ENCODE measurements around the gene UGT1A9.

UGT1A9 gene

DNA sequence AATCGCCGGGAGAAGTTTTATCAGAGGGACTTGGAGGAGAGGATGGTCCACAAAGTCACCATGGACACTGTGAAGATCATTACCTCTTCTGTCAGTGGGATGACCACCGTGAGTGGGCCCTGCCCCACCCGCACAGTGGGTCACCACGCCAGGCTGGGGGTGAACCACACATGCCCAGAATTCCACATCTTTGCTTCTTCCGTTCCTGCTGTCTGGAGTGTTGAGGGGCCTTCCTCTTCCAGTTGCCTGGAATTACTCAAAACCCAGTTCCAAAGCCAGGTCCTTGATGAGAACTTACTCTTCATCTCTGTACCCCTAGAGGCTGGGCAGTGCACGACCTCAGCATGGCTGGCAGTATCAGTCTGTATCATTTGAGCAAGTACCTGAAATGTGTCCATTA is 128.5 kb downstream of the UGT1A9 start:
- no peak for DNase-seq

DNA sequence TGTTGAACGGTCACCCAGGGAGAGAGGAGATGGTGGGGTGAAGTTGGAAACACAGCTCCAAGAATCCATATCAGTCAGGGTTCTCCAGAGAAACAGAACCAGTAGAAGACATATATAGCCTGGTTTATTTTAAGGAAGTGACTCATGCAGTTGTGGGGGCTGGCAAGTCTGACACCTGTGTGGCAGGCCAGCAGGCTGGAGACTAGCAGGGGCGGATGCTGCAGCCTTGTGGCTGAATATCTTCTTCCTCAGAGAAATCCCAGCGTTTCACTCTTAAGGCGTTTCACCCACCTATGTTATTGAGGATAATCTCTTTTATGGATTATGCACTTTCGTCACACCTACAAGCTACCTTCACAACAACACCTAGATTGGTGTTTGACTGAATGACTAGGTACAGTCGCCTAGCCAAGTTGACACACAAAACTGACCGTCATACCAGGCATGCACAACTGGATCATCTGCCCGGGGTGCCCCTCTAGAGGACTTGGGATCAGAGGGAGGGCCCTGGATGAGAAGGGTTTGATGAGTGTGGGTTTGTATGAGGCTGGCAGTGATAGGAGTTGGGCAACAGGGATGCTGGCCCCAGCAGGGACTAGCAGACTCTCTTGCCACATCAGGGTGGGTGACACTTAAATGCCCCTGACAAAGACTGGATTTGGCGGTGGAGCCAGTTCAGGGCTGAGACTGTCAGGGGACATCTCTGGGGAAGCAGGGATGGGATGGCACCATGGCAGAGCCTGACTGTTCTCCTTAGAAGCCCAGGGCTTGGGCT is 129.8 kb downstream of the UGT1A9 start:
- DNase-seq: no peak

DNA sequence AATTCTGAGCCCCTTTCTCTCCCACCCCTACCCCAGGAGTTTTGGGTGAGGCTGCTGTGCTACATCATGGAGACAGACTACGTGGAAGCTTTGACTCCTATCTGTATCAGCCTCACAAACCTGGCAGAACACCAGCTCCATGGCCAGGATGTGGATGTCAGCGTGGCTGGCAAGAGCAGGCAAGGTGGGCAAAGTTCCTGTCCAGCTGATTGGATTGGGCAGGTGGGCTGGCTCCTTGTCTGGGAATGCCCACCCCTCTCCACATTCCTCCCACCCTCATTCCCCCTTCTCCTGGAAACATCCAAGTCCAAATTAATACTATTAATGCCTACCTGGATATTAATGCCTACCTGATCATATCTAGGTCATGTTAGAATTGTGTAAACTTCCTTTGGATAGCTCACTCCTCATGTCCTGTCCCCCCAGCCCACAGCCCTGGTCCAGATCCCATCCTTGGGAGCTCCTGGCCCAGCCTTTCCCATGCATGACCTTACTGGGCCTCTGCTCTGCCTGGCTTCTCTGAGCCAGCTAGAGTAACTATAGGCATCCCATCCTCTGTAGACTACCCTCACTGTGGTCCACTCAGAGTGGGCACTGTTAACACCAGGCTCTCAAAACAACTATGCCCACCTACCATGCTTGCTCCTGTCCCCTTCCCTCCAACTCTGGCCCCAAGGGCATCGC is 130.6 kb downstream of the UGT1A9 start:
- no peak for DNase-seq

DNA sequence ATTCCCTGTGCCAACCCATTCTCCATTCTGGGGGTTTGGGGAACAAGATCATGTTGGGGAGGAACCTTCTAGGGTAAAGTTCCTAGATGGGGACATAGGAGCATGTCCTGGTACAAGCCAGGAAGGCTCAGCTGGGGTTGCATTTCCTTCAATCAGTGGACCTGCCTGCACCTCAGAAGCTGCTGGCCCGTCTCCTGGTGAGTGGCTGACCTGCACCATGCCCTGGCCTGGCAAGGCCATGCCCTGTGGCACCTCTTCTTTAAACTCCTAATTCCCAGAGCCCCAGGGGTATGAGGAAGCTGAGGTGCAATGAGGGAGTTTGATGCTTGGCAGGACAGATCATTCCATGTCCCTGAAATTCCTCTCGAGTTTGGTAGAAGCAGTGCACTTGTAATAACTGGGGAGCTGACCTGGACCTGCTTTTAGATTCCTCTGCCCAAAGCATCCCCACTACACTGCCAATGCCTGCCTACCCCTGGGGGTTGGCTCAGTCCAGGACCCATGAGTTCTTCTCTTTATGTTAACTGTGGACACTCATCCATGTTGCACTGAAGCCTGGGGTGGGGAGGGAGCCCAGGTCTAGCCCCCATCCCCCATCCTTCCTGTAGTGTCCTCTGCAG is 131.7 kb downstream of the UGT1A9 start:
- no peak for DNase-seq

DNA sequence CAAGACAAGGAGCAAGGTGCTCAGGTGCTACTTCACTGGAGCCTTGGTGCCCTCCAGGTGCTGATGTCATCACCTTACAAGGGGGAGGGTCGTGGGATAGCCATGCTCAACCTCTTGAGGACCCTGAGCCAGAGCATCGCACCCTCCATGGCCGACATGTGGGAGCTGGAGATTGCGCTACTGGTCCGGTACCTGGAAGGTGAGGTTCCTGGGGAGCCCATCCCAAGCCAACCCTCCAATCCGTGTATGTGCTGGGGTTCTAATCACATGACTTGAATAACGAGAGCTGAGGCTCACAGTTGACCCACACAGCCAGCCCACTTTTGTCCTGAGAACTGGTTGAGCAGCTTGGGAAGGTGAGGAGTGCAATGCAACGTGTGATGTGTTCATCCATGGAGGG is 132.3 kb downstream of the UGT1A9 start:
- DNase-seq: no peak

DNA sequence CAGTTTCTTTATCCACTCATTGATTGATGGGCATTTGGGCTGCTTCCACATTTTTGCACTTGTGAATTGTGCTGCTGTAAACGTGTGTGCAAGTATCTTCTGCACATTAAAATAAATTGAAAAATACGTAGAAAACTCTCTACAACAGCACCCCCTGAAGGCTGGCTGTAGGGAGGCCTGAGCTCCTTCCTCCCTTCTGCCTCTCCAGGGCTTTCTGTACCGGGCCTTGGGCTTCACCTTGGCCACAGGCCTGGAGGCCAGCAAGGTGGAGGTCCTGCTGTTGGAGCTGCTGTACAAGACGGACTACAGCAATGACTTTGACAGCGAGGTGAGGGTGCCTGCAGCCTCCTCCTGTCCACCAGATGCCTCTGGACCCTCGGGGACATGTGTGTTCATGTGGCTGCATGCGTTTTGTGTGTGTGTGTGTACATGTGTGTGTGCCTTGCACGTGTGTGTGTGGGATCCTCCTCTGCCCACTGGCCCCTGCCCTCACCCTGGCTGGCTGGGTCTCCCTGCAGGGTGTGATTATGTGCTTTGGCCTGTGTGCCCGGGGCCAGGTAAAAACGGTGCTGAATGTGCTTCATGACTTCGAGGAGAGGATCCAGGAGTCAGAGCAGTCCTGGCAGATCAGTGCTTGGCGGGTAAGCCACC is 135.6 kb downstream of the UGT1A9 start:
- DNase-seq: no peak

DNA sequence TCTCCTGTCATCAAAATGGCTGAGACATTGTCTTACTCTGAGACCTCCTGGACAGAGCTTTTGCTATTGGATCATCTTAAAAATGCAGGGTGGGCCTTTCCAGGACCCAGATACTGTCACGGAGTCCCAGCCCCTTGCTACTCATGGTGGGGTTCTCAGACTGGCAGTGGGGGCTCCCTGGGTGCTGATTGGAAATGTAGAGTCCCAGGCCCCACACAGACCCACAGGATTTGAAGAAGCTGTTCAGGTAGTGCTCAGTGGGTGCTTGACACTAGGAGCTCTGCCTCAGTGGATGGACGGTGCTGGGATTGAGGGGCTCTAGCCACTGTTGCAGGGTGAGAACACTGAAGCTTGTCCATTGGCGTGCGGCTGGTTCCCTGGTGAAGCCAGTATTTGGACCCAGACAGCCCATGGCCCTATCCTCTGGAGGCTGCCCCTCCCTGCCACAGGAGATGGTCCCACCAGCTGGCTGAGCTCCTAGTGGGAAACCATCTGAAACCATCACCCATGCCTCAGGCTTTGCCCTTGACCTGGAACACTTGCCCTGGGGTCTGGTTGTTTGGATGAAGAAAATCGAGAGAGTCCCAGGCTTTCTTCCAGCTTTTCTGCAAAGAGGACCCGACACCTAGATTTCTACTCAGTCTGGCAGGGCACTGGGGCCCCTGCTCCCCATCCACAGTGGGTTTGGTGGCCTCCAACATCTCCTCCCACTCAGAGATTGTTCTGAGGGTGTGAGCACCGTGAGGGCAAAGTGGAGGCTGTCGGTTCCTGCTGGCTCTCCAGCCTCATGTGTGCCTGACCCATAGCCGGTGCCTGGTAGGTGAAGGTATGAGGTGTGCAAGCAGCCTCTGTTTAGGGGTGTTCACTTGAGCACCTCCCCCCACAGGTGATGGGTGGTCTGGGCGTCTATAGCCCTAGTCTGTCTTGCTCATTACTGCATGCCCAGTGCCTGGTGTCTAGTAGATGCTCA is 136.6 kb downstream of the UGT1A9 start:
- no peak for DNase-seq

DNA sequence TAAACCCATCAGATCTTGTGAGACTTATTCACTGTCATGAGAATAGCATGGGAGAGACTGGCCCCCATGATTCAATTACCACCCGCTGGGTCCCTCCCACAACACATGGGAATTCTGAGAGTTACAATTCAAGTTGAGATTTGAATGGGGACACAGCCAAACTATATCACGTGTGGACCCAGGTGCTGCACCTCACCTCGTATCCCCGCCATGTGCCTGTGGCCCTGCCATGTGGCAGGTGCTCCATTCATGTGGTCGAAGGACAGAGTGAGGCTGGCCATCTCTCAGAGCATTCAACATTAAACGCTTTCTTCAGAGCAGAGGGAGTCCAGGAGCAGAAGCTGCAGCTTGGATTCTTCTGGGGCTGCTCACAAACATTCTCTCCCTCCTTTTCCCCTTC is 138.7 kb downstream of the UGT1A9 start:
- DNase-seq: no peak

DNA sequence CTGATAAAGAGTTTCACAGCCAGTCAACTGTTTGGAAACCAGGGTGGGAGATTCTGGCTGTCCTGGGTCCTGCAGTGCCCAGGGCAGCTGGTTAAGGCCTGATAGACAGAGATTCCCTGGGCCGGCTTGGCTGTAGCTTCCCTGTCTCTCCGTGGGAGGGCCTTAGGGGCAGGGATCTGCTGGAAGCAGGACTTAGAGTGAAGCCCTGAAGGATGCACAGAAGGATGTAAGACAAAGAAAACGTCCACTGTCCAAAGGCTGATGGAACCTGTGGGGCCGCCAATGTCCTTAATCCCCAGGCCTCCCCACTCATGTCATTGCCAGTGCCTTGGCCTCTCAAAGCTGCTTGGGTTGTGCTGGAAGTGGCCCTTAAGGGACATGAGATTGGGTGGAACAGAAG is 139.4 kb downstream of the UGT1A9 start:
- DNase-seq: no peak

DNA sequence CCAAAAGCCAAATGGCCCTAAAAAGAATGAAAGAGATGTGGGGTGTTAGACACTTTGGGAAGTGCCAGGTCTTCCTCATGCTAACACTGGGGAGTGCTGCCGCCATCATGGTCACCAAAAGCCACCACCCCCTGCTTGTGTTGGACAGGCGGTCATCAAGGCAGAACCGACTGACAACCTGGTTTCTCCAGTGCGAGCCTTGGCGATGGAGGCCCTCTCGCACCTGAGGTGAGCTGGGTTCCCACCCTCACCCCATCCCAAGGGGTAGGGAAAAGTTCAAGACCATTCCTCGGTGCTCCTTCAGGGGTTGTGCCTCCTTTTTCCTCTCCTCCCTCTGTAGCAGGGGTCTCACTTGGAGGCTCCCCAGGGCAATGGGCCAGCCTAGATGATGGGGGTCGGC is 140.0 kb downstream of the UGT1A9 start:
- no peak for DNase-seq

DNA sequence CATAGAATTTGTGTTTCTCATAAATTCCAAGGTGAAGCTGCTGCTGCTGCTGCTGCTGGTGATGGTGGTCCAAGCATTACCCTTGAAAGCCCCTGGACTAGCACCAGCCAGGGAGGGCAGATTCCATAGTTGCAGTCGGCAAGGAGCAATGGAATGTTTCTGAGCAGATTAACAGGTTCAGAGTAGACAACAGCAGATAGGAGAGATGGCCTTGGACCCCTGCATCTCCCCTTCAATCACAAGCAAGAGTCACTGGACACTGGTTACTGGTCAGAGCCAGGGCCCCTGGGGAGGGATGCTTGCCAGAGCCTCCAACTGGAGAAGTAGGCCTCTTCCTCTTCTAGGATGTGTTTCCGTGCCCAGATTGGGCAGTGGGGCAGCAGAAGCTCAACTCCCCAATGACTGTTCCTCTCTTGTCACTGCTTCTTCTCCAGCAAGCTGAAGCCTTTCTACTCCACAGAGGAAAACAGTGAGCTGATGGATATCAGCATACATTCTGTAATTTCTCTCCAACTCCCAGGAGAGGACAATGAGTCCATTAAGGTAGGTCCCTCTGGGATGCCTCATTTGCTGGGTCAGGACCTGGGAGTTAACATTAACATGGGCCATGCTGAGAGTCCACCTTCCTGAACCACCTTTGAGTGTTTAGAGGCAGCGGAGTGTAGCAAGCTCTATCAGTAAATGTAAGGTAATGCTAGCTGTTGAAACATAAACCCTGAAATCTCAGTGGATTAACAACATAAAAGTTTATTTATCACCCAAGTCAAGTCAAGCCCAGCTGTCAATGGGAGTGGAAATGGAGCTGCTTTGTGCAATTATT is 141.7 kb downstream of the UGT1A9 start:
- no peak for DNase-seq

DNA sequence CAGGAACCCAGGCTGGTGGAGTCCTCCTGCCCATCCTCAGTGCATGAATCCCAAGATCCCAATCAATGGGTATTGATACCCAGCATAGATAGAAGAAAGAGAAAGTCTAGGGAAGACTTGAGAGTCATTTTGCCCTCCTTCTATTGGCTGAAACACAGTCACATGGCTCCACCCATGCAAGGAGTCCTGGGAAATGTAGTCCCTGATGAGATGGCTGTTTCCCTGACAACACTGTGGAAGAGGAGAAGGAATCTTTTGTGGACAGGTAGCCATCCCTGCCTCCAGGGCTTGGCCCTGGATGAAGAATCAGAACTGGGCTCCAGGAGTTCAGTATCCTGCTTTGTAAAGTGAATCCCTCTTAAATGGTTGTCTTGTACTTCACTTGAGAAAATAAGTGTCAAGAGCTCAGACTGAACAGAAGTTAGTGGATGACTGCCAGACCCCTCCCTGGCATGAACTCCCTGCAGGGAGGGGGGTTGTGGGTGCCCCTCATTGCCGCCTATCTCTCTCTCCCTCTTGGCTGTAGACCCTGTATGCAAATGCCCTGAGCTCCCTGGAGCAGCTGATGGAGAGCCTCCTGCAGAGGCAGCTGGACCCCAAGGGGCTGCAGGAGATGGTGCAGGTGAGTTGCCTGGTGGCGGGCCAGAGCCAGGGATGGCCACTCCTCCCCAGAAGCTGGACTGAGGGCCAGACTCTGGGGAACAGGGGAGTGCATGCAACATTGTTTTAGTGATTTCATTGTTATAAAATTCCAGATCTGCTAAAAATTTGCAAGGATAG is 142.5 kb downstream of the UGT1A9 start:
- no peak for DNase-seq

DNA sequence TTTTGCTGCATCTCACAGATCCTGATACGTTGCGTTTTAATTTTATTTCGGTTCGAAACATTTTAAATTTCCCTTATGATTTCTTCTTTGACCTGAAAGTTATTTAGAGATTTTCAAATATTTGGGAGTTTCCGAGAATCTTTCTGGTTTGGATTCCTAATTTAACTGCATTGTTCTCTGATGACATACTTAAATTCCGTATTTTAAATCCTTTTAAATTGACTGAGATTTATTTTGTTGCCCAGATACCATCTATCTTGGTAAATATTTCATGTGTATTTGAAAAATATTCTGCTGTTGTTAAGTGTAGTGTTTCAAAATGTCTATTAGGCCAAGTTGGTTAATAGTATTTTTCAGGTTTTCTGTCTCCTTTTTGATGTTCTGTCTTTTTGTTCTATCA is 144.2 kb downstream of the UGT1A9 start:
- DNase-seq: no peak

DNA sequence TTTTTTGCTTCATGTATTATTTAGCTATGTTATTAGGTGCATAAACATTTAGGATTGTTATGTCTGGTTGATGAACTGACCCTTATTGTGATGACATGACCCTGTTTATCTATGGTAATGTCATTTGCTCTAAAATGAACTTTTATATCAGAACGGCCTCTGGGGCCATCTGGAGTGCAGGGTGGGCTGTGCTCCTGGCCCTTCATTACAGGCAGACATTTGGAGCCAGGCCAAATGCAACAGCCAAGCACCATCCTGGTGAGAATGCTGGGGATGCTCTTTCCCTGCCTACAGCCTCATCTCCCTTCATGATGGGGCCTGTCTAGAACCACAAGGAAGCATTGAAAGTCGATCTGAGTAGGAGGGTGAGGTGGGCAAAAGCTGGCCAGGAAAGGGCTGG is 144.6 kb downstream of the UGT1A9 start:
- DNase-seq: no peak

DNA sequence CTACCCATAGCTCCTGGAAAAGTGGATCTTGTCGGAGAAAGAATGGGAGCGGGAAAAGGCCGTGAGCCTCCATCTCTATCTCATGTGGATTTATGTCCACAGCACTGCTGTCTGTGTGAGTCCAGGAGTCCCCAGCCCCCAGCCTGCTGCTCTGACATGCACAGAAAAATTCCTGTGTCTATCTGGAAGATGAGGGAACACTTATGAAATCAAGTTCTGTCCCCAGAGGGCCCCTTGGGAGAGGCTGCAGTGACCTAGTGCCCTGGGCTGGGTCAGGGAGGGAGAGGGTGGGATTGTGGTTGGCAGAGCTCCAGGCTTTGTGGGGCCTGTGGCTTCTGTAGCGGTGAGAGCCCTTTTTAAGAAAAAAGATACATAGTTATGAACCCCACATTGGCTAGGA is 145.1 kb downstream of the UGT1A9 start:
- no peak for DNase-seq

DNA sequence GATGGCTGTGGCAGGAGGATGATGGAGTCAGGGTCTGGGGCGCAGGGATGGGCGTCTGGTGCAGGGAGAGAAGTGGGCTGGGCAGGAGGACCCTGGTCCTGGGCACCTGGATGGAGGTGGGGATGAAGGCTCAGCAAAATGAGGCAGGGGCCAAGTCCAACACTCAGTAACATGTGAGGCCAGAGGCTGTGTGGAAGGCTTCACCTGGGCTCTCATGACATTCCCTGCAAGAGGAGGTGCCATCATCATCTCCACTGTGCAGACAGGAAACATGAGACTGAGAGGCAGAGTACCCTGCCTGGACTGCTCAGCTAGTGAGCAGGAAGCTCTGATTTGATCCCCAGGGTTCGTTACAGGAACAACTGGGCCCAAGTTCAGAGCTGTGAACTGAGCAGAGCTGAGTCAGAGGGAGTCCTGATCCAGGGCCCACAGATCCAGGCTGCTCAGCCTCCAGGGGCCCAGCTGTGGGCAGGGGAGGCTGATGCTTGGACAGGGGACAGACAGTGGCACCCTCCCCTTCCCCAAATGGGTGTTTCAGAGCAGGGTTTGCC is 145.7 kb downstream of the UGT1A9 start:
- DNase-seq: no peak

DNA sequence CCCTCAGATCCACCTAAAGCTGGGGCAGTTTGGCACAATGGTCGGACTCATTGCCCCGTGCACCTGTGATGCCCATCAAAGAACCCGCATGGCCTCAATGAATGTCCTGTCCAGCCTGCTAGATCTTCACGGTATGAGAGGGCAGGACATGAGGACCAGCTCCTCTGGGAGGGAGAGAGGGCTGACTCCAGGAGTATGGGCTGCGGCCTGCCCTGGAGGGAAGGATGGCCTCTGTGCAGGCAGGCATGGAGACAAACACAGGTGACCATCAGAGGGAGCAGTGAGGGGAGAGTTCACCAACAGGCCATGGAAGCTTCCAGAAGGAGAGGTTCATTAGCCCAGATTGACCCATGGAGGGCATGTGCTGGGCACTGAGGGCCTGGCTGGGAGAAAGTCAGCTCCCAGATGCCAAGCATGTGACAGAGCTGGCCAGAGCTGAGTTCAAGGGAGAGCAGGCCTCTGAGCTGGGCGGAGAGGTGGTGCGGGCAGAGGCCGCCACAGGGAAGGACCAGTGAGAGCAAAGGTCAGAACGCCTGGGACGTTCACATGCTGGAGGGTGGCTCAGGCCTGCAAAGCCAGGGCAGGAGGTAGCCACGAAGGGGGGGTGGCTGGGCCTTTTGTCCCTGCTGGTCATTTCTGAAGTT is 146.4 kb downstream of the UGT1A9 start:
- DNase-seq: no peak

DNA sequence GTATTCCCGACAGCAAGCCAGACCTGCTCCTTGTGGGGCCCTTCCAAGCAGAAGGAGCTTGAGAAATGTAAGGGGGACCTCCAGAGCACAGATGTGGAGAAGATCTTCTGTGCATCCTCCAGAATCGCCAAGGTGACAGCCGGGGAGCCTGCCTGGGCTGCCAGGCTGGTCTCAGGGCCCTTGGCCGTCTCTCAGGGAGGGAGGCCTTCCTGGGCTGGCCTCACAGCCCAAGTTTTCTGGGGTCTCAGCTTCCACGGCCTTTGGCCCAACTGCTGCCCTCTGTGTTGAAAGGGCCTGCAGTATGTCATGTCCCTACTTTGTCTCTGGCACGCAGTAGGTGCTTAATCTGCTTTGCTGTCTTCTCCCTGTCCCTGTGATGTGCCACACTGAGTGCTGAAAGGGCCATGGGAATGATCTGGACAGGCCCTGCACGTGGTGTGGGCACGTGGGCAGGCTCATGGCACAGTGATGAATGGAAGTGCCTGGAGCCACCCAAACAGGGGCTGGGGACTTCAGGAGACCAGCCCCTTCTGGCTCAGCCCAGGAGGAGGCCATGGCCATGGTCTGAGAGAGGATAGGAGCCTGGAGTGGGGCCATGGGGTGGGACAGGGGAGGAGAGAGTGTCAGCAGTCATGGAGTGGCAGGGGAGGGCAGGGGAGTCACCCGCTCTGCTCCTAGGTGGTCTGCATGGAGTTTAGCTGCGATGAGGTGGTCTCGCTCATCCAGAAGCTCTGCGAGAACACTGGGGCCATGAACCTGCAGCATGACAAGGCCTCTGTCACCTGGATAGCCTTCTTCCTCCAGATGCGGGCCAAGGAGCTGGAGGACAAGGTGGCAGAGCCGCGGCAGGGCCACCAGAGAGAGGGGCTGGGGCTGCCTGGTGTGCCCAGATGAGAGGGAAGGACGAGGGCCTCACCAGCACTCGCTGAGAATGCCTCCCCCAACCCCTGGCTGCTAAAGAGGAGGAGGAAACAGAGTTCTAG is 147.2 kb downstream of the UGT1A9 start:
- DNase-seq: no peak

All from DMS153 (cell line).